PC-9 (cell line): ENCODE measurements around the gene NUP153. TPM values are rescaled to one million over a fixed set of nuclear protein-coding genes. Genes with fewer than 3 reads are reported as not detected.
A peak's percentile ranks its signal among the peaks of the same experiment; 100 is the strongest.

Source experiments
- BruUV-seq: library from RNA; stranded (reverse); fragments of 400-500 nt; replicated peaks from 2 replicates; lab custom pipeline; 2021; lab: Mats Ljungman, UMichigan
- CTCF ChIA-PET: fragments of 300-600 bp; sonication (Branson Sonifier 250); formaldehyde crosslinking; loops from one replicate; lab custom pipeline; 2022; ENCODE audit warnings: antibody characterized with exemption; lab: Charles Lee
- POLR2A ChIA-PET: fragments of 300-600 bp; sonication (Branson Sonifier 250); formaldehyde crosslinking; loops from one replicate; lab custom pipeline; 2022; ENCODE audit warnings: antibody characterized with exemption; ENCODE audit not compliant: unreplicated experiment; lab: Charles Lee
- DNase-seq, 2 experiments: peaks; one replicate each; pipeline versions ENCODE4 v3.0.0 to v3.0.0-alpha.2; 2015 to 2022; ENCODE audit warnings: mixed read lengths in 1 of 2
- H2AFZ ChIP-seq: fragments of 200-600 bp; sonication (generic); 2 replicates; pipeline ENCODE4 v1.8.1; 2017; ENCODE audit warnings: antibody characterized with exemption
- H3F3A ChIP-seq: fragments of 200-600 bp; sonication (generic); 2 replicates; pipeline ENCODE4 v1.8.1; 2017; ENCODE audit warnings: antibody characterized with exemption, mild to moderate bottlenecking, low read depth; ENCODE audit not compliant: insufficient read depth
- H3K27ac ChIP-seq: fragments of 200-600 bp; sonication (generic); 2 replicates; pipeline ENCODE4 v1.6.1; 2016; ENCODE audit warnings: mixed run types
- H3K27me3 ChIP-seq: fragments of 200-600 bp; sonication (generic); 2 replicates; pipeline ENCODE4 v1.6.1; 2016; ENCODE audit warnings: low read depth, mixed run types; ENCODE audit not compliant: insufficient read depth
- H3K36me3 ChIP-seq: fragments of 200-600 bp; sonication (generic); 2 replicates; pipeline ENCODE4 v1.6.1; 2016; ENCODE audit warnings: low read depth, mixed run types
- H3K4me1 ChIP-seq: fragments of 200-600 bp; sonication (generic); replicated peaks from 2 replicates; pipeline ENCODE4 v1.6.1; 2016; ENCODE audit warnings: mixed run types; ENCODE audit not compliant: insufficient read depth
- H3K4me2 ChIP-seq: fragments of 200-600 bp; sonication (generic); 2 replicates; pipeline ENCODE4 v1.6.1; 2017; ENCODE audit warnings: mixed run types
- H3K4me3 ChIP-seq: fragments of 200-600 bp; sonication (generic); 2 replicates; pipeline ENCODE4 v1.6.1; 2016; ENCODE audit warnings: mixed run types
- H3K79me2 ChIP-seq: fragments of 200-600 bp; sonication (generic); 2 replicates; pipeline ENCODE4 v1.6.1; 2017; ENCODE audit warnings: low read depth, mixed run types
- H3K9me2 ChIP-seq: fragments of 200-600 bp; sonication (generic); 2 replicates; pipeline ENCODE4 v1.8.1; 2017; ENCODE audit warnings: mild to moderate bottlenecking; ENCODE audit not compliant: insufficient read depth
- H3K9me3 ChIP-seq: fragments of 200-600 bp; sonication (generic); 2 replicates; pipeline ENCODE4 v1.8.1; 2016; ENCODE audit warnings: low read depth; ENCODE audit not compliant: insufficient read depth
- H4K20me1 ChIP-seq: fragments of 200-600 bp; sonication (generic); 2 replicates; pipeline ENCODE4 v1.8.1; 2017; ENCODE audit not compliant: insufficient read depth
- EZH2 ChIP-seq: fragments of 200-600 bp; sonication (generic); IDR thresholded peaks from 2 replicates; pipeline ENCODE4 v1.8.0; 2017; ENCODE audit warnings: antibody characterized with exemption, low read depth
- intact Hi-C: fragments of 100-400 bp; cut with micrococcal nuclease; formaldehyde crosslinking; loops from one replicate; pipeline ENCODE4 v1.10.0; 2022; ENCODE audit not compliant: unreplicated experiment
- total RNA-seq: library from RNA; stranded (reverse); gene quantifications from 2 replicates; pipeline ENCODE4 v1.2.3, GENCODE V29; 2021
- TF ChIP-seq, protein P1 (sequence below): fragments of 200-600 bp; sonication (generic); conservative IDR thresholded peaks from 2 replicates; pipeline ENCODE4 v1.6.1; 2017; ENCODE audit warnings: mixed run types, antibody characterized with exemption, mild to moderate bottlenecking, moderate library complexity

The NUP153 gene
- total RNA-seq, 1 experiment from 2014 or later: 74.1 TPM

DNA sequence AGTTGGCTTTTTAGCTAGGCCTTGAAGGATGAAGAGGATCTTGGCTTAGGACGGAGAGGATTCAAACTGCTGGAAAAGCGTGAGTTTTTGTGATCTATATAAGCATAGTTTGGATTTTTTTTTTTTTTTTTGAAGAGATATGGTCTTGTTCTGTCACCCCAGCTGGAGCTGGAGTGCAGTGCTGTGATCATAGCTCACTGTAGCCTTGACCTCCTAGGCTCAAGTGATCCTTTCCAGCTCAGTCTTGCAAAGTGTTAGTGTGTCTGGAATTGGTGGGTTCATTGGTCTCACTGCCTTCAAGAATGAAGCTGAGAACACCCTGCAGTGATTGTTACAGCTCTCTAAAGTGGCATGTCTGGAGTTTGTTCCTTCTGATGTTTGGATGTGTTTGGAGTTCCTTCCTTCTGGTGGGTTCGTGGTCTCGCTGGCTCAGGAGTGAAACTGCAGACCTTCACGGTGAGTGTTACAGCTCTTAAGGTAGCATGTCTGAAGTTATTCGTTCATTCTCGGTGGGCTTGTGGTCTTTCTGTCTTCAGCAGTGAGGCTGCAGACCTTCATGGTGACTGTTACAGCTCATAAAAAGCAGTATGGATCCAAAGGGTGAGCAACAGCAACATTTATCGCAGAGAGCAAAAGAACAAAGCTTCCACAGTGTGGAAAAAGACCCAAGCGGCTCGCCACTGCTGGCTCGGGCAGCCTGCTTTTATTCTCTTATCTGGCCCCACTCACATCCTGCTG is 37.5 kb upstream of the NUP153 start:
- no peaks in the 10 kb centered on the region for H3K9me3 ChIP-seq
- H3K9me2 ChIP-seq: no peaks in the 10 kb centered on the region
- no peak for DNase-seq
- H3K4me2 ChIP-seq: no peak overlapping the region
- no peak overlapping the region for H3K27ac ChIP-seq
- no peak overlapping the region for H3K4me3 ChIP-seq
- no peak for TF ChIP-seq EZH2
- TF ChIP-seq, protein P1, sequence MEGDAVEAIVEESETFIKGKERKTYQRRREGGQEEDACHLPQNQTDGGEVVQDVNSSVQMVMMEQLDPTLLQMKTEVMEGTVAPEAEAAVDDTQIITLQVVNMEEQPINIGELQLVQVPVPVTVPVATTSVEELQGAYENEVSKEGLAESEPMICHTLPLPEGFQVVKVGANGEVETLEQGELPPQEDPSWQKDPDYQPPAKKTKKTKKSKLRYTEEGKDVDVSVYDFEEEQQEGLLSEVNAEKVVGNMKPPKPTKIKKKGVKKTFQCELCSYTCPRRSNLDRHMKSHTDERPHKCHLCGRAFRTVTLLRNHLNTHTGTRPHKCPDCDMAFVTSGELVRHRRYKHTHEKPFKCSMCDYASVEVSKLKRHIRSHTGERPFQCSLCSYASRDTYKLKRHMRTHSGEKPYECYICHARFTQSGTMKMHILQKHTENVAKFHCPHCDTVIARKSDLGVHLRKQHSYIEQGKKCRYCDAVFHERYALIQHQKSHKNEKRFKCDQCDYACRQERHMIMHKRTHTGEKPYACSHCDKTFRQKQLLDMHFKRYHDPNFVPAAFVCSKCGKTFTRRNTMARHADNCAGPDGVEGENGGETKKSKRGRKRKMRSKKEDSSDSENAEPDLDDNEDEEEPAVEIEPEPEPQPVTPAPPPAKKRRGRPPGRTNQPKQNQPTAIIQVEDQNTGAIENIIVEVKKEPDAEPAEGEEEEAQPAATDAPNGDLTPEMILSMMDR: no peak
- ChIA-PET POLR2A (interaction anchor here (0.6 kb wide), 1 partner anchor 32 kb away, joined by 4 read pairs; no protein-coding TSS in a partner anchor), CTCF (no interaction called here)
- H4K20me1 ChIP-seq: no peaks in the 10 kb centered on the region
- H3K27me3 ChIP-seq: no peaks in the 10 kb centered on the region
- H3K36me3 ChIP-seq: no peaks in the 10 kb centered on the region
- H3F3A ChIP-seq: no peaks in the 10 kb centered on the region; the same call in 1 of the 2 replicates
- BruUV-seq: no TSS peak
- intact Hi-C loops: no loop called here
- H3K79me2 ChIP-seq: no peaks in the 10 kb centered on the region
- no peak overlapping the region for H2AFZ ChIP-seq
- H3K4me1 ChIP-seq: no peaks in the 10 kb centered on the region

DNA sequence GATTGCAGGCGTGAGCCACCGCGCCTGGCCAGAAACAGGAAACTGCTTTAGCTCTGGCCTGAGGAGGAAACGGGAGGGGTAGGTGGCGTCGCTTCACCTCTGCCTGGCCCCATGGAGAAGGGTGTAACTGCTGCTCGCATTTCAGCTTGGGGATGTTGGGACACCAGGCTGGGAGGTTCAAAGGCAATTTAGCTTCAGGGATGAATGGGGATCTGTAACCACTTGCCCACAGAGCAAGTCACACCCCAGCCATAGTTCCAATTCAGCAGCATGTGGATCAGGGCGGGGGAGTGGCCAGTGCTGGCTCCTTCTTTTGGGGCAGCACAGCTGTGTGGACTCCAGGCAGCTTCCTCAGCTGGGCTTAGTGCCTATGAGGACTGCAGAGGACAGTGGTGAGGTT is 34.8 kb upstream of the NUP153 start:
- H3K36me3 ChIP-seq: no peaks in the 10 kb centered on the region
- no peaks in the 10 kb centered on the region for H3F3A ChIP-seq
- peak in 1 of 2 experiments; percentile 3 for DNase-seq
- TF ChIP-seq EZH2: no peak
- TF ChIP-seq, protein P1: no peak
- H3K4me1 ChIP-seq: no peaks in the 10 kb centered on the region
- intact Hi-C loops: no loop called here
- H3K9me3 ChIP-seq: peaks cover 5% of the 10 kb centered on the region
- CTCF ChIA-PET: no interaction called here
- no peaks in the 10 kb centered on the region for H4K20me1 ChIP-seq
- H3K4me2 ChIP-seq: no peak overlapping the region
- H3K4me3 ChIP-seq: no peak overlapping the region
- no peaks in the 10 kb centered on the region for H3K27me3 ChIP-seq
- H2AFZ ChIP-seq: no peak overlapping the region
- no TSS peak for BruUV-seq
- H3K9me2 ChIP-seq: no peaks in the 10 kb centered on the region
- POLR2A ChIA-PET: no interaction called here
- no peak overlapping the region for H3K27ac ChIP-seq
- H3K79me2 ChIP-seq: no peaks in the 10 kb centered on the region

DNA sequence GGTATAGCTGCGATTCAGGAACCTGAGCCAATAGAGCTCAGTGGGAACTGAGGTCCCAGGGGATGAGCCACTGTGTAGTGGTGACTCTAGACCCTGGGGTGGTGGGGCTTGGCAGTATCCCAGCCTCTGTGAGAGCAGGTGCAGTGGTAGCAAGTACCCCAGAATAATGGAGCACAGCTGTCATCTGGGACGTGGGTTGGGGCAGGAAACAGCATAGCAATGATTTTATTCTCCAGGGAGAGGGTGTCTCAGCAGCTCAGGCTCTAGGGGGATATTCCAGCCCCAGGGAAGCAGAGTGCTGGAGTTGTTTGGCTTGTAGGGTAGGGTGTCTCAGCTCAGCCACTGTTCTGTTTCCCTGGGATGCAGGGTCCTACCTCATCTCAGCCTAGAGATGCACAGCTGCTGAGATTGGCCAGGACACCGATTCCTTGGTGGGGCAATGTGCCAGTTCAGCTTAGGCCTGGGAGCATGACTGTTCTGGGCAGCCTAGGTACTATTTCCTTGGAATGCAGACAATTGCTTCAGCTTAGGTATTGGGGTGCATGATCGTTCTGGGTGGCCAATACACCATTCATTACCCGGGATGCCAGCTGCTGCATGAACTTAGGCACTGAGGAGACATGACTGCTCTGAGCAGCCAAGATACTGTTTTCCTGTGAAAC is 34.0 kb upstream of the NUP153 start:
- no TSS peak for BruUV-seq
- ChIA-PET POLR2A (no interaction called here), CTCF (no interaction called here)
- intact Hi-C loops: no loop called here
- H3K9me3 ChIP-seq: peaks cover 5% of the 10 kb centered on the region
- DNase-seq: no peak
- H3K4me3 ChIP-seq: no peak overlapping the region
- no peaks in the 10 kb centered on the region for H3K9me2 ChIP-seq
- H3K36me3 ChIP-seq: no peaks in the 10 kb centered on the region
- TF ChIP-seq, protein P1: no peak
- no peak for TF ChIP-seq EZH2
- H3K4me2 ChIP-seq: no peak overlapping the region
- no peaks in the 10 kb centered on the region for H3K27me3 ChIP-seq
- no peaks in the 10 kb centered on the region for H3K4me1 ChIP-seq
- H3F3A ChIP-seq: no peaks in the 10 kb centered on the region
- H3K27ac ChIP-seq: no peak overlapping the region
- H4K20me1 ChIP-seq: no peaks in the 10 kb centered on the region
- H2AFZ ChIP-seq: no peak overlapping the region
- no peaks in the 10 kb centered on the region for H3K79me2 ChIP-seq
